Peyer's patch (tissue), 4 donors: ENCODE data around the gene S100A3.

Experiments used
- POLR2A ChIP-seq, 2 donors: fragments of 450-650 bp; IDR thresholded peaks; one replicate each; pipeline ENCODE4 v1.5.1; 2017; ENCODE audit warnings: antibody characterized with exemption in 2 of 2, mild to moderate bottlenecking in 2 of 2, moderate library complexity in 2 of 2
- TF ChIP-seq, protein P1 (sequence below), 6 experiments: fragments of 450-650 bp in 4 of 6; fragments of 200-600 bp in 2 of 6; sonication (generic) in 1 of 6; IDR thresholded peaks; one replicate each; pipeline ENCODE4 v1.5.1; 2017 to 2019; ENCODE audit warnings: antibody characterized with exemption in 6 of 6, mild to moderate bottlenecking in 3 of 6, moderate library complexity in 1 of 6

GRCh38 chr1:153546371-153546770 lies 2.7 kb downstream of the S100A3 start:
- TF ChIP-seq, protein P1, sequence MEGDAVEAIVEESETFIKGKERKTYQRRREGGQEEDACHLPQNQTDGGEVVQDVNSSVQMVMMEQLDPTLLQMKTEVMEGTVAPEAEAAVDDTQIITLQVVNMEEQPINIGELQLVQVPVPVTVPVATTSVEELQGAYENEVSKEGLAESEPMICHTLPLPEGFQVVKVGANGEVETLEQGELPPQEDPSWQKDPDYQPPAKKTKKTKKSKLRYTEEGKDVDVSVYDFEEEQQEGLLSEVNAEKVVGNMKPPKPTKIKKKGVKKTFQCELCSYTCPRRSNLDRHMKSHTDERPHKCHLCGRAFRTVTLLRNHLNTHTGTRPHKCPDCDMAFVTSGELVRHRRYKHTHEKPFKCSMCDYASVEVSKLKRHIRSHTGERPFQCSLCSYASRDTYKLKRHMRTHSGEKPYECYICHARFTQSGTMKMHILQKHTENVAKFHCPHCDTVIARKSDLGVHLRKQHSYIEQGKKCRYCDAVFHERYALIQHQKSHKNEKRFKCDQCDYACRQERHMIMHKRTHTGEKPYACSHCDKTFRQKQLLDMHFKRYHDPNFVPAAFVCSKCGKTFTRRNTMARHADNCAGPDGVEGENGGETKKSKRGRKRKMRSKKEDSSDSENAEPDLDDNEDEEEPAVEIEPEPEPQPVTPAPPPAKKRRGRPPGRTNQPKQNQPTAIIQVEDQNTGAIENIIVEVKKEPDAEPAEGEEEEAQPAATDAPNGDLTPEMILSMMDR (IDR thresholded peaks at IDR 0.05) = no peak
- TF ChIP-seq POLR2A (IDR thresholded peaks at IDR 0.05) = no peak
